Measurements from ENCODE around the gene BDP1. TPM values are rescaled to one million over a fixed set of nuclear protein-coding genes. Genes with fewer than 3 reads are reported as not detected.

The BDP1 gene
- total RNA-seq, 1 experiment from 2014 or later: 22.0 TPM

GRCh38 chr5:71533142-71533541, 77.7 kb downstream of the BDP1 start:
- ChIA-PET POLR2A (no interaction called here), RAD21 (ENCODE audit: low non-redundant PET in 1 of 2, low total read pairs in 2 of 2, uncharacterized antibody in 2 of 2, unreplicated experiment in 2 of 2) (no interaction called here), CTCF (interaction anchor here (0.6 kb wide), 1 partner anchor 1781 kb away, joined by 3 read pairs; no protein-coding TSS in a partner anchor)
- Histone ChIP-seq H3K9me2 (ENCODE audit: insufficient read depth) (no peaks in the 10 kb centered on the region), H3K79me2 (ENCODE audit: insufficient read depth, low read length) (no peaks in the 10 kb centered on the region; the same call in 1 of the 2 replicates), H3K9ac (ENCODE audit: low read length) (no peak overlapping the region), H4K20me1 (ENCODE audit: insufficient read depth) (peaks cover 5% of the 10 kb centered on the region; the same call in 1 of the 2 replicates), H3K9me3 (ENCODE audit: control insufficient read depth in 1 of 2, insufficient read depth in 1 of 2, low read depth in 1 of 2, low read length in 2 of 2) (no peaks in the 10 kb centered on the region), H3K4me3 (replicated peaks in 1 of 2; ENCODE audit: low read depth in 1 of 2, low read length in 2 of 2) (no peak overlapping the region), H3K36me3 (ENCODE audit: control insufficient read depth in 1 of 2, insufficient read depth in 2 of 2, low read length in 2 of 2) (peaks cover 0 to 12% of the 10 kb centered on the region in 2 experiments; a peak in 2 of 4 replicates), H2AFZ (ENCODE audit: low read depth, low read length, poor library complexity, severe bottlenecking) (no peak overlapping the region), H3K4me2 (ENCODE audit: low read length) (no peak overlapping the region), H3K27ac (ENCODE audit: low read depth, low read length) (no peak overlapping the region), H3K4me1 (ENCODE audit: control insufficient read depth in 1 of 2, insufficient read depth in 2 of 2, low read length in 2 of 2) (no peaks in the 10 kb centered on the region), H3K27me3 (ENCODE audit: insufficient read depth, low read length) (no peaks in the 10 kb centered on the region)
- no peak for DNase-seq (ENCODE audit: low read depth, low spot score)
- intact Hi-C loops (cut with micrococcal nuclease): no loop called here
- no peak for TF ChIP-seq EZH2phosphoT487 (IDR thresholded peaks at IDR 0.05; ENCODE audit: borderline replicate concordance)
- no peak for TF ChIP-seq RAD21 (IDR thresholded peaks at IDR 0.05; ENCODE audit: low read depth)
- no peak for TF ChIP-seq TCF7L2 (IDR thresholded peaks at IDR 0.05; ENCODE audit: borderline replicate concordance, extremely low read depth, insufficient read depth, insufficient read length)
- no peak for TF ChIP-seq ZBTB33 (IDR thresholded peaks at IDR 0.05; ENCODE audit: extremely low read depth, insufficient replicate concordance, low read length)
- TF ChIP-seq CTCF (IDR thresholded peaks at IDR 0.05 in 2 of 3, conservative IDR thresholded peaks at IDR 0.05 in 1 of 3; ENCODE audit: borderline replicate concordance in 1 of 3, insufficient read depth in 1 of 3, low read depth in 2 of 3, low read length in 2 of 3): no peak
- TF ChIP-seq EGR1 (IDR thresholded peaks at IDR 0.05; ENCODE audit: low read depth): no peak
- no peak for ATAC-seq
- no TSS peak for BruUV-seq (replicated peaks)
